T47D (cell line): ENCODE measurements around the gene UFD1.

ENCODE experiments used
- DNase-seq, 2 experiments: peaks; one replicate each; pipeline versions ENCODE4 v3.0.0 to v3.0.0-alpha.2; 2011 to 2012; ENCODE audit warnings: low read depth in 1 of 2, low spot score in 1 of 2
- JUND ChIP-seq: IDR thresholded peaks from 2 replicates; pipeline ENCODE4 v1.6.1; 2012; ENCODE audit warnings: low read depth
- in situ Hi-C: cut with HindIII; loops from 2 replicates; pipeline ENCODE4 v1.10.0; 2016; ENCODE audit warnings: low sequenced_read_pairs, low pct_unique_long_range_greater_than_20kb

Gene UFD1

DNA sequence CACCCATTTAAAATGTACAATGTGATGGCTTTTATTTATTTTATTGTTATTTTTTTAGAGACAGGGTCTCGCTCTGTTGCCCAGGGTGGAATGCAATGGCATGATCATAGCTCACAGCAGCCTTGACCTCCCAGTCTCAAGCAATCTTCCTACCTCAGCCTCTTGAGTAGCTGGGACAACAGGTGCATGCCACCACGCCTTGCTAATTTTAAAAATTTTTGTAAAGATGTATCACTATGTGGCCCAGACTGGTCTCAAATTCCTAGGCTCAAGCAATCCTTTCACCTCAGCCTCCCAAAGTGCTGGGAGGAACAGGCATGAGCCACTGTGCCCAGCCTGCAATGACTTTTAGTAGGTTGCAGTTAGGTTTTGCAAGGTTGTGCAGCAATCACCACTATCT, 30.9 kb upstream of the UFD1 start:
- in situ Hi-C loops = no loop called here
- TF ChIP-seq JUND = no peak

DNA sequence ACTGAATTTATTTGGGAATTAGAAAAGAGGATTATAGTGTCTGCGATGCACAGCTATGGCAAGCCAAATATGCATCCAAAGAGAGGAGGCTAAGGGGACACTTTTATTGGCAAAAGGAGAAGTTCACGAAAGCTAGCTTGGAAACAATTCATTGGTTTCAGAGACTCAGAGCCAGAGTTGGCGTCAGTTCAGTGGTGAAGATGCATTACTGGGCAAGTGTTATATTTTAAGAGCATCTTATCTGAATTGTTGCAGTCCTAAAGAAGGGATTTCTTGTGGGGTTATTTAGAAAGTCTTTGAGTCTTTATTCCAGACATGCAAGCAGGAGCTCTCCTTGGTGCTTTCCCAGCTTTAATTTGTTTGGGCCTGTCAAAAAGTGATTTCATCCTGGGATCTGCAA, 30.2 kb upstream of the UFD1 start:
- DNase-seq = no peak
- in situ Hi-C loops = no loop called here
- TF ChIP-seq JUND = no peak

More for the DNA sequence above, 30.9 kb upstream of the UFD1 start:
- no peak for DNase-seq

DNA sequence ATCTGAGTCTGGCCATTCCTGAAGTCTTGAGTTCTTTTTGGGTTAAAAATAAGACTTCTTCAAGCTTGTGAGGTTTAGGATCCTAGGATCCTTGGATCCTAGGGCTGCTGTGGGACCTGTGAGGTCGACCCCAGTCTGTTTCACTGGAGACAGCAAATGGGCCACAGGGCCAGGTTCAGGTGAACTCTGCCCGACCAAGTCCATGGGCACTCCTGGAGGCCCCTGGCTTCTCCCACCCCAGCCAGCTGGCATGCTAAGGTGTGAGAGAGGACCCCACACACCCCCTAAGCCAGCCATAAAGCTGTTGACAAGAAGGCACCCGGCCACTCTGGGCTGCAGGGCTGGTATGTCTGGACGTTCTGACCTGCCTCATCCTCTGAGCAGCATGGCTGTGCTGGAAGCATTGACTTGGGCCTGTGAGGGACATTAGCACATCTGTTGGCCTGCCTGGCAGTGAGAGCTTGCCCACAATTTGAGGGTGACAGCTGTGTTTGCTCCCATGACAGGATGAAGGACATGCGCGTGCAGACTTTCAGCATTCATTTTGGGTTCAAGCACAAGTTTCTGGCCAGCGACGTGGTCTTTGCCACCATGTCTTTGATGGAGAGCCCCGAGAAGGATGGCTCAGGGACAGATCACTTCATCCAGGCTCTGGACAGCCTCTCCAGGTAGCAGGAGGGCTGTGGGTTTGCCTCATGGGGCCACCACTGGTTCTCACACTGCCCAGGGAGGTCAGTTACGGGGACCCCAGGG, 29.2 kb upstream of the UFD1 start:
- no peak for DNase-seq
- in situ Hi-C loops = no loop called here
- no peak for TF ChIP-seq JUND

DNA sequence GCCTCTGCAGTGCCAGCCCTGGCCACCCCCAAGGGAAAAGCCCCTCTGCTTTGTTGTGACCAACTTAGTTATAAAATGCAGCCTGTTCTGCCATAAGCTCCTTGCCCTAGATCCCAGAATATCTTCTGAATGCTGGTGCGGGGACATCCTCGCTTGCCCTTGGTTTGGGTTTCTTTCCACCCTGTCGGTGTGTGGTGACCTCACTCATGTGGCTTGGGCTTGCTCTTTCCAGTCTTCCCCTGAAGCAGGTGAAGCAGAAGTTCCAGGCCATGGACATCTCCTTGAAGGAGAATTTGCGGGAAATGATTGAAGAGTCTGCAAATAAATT, 28.5 kb upstream of the UFD1 start:
- in situ Hi-C loops = no loop called here
- no peak for TF ChIP-seq JUND
- DNase-seq = no peak

DNA sequence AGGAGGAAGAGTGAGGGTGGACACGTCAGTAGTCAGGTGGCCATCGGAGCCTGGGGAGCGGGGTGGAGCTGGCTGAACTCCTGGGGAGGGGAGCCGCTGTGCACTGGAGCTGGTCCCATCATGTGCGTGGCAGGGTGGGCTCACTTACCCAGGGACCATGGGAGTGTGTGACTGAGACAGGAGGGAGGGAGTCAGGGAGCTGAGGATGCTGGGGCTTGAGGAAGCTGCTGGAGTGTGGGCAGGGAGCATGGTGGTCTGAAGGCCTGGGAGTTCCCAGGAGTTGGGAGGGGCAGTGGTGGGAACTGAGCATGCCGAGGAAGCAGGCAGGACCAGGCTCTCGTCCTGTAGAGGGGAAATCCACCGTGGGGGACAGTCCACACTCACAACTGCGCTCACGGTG, 27.2 kb upstream of the UFD1 start:
- in situ Hi-C loops = no loop called here
- no peak for TF ChIP-seq JUND
- DNase-seq = no peak

DNA sequence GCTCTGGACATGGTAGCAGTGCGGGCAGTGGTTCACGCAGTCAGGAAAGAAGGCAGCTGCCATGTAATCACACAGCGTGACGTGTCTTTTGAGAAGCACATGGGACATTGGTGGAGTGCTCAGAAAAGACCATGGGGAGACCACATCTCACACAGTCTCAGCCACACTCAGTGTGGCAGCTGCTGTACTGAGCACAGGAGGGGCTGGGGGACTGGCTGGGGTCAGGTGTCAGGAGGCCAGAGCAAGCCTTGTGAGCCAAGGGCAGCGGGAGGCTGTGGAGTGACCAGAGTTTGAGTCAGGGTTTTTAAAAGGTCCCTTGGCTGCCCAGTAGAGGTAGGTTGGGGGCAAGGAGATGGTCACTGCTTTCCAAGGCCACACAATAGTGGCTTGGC, 26.7 kb upstream of the UFD1 start:
- no peak for DNase-seq
- in situ Hi-C loops = no loop called here
- no peak for TF ChIP-seq JUND

DNA sequence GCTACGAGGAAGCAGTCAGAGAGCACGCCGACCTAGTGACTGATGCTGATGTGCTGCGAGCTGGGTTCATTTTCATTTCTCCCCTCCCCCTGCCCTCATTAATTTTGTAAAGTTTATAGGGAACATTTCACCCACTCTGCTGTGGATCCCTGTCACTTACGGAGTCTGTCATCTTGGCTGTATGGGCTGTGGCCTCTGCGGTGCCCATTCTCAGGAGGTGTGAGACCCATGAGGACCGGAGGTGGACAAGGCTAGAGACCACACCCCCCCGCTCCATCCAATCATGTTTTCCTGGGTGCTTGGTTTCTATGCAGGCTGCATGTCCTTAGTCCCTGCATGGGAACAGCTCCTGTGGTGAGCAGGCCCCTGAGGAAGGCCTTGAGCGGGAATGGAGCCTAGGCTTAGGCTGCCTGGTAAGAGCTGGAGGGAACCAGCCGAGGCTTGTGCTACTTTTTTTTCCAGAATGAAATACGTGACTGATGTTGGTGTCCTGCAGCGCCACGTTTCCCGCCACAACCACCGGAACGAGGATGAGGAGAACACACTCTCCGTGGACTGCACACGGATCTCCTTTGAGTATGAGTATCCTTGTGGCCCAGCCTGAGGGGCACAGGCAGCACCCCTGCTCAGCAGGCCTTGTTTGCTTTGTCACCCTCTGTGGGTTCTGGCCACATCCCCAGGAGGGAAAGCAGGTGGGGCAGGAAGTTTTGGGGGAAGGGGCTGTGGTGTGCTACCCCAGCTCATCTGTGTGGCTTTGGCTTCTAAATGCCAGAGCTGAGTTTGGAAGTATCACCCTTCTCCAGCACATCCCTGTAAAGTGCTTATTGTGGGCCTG, 26.1 kb upstream of the UFD1 start:
- TF ChIP-seq JUND = no peak
- DNase-seq = no peak
- in situ Hi-C loops = no loop called here

DNA sequence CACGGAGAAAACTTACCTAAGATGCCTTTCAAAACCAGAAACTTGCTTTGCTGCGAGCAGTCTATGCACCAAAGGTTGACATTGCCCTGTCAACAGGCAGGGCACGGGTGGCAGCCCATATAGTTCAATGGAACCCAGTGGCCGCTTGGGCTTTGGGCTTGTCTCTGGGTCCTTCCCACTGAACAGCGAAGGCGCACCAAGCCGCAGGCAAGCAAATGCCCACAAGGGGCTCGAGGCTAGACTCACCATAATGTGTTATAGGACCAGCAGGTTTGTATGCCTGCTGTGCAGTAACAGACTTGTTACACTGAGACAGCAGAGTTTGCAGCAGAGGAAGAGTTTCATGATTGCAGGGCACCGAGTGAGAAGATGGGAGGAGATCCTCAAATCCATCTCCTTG, 24.9 kb upstream of the UFD1 start:
- in situ Hi-C loops = no loop called here
- no peak for DNase-seq
- TF ChIP-seq JUND = no peak

DNA sequence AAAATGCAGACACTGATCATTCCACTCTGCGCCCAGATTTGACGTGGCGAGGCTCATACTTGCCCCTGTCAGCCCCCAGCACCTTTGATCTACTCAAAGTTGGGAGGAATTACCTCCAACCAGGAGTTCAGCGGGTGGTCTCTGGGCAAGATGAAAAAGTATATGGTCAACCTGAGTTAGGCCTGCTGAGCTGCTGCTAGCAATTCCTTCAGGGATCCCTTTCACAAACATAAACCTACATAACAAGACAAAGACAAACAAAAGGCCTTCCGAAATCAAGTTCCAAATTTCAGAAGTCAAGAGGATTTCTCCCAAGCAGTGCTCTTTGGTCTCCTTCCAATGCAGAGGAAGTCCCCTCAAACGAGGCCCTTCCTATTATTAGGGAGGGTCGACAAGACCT, 24.4 kb upstream of the UFD1 start:
- TF ChIP-seq JUND = no peak
- in situ Hi-C loops = no loop called here
- no peak for DNase-seq

DNA sequence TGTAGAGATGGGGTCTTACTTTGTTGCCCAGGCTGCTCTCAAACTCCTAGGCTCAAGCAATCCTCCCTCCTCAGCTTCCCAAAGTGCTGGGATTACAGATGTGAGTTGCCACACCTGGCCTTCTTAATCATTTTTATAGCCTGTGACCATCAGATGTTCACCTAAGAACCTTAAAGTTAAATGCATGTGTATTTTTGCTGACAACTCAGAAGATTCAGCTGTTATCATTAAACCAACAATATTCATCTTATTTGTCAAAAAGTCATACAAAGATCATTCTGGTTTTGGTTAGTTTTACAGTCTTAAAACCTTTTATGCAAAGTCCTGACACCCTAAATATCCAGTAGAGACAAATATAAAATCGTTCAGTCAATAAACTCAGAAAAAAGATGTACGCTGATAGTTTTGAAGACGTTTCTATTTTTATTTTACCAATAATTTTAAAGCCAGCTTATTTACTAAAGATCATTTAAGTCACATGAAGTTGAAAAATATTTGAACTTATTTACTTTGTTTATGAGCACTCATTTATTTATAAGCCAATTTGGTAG, 23.0 kb upstream of the UFD1 start:
- DNase-seq = no peak
- no peak for TF ChIP-seq JUND
- in situ Hi-C loops = no loop called here

DNA sequence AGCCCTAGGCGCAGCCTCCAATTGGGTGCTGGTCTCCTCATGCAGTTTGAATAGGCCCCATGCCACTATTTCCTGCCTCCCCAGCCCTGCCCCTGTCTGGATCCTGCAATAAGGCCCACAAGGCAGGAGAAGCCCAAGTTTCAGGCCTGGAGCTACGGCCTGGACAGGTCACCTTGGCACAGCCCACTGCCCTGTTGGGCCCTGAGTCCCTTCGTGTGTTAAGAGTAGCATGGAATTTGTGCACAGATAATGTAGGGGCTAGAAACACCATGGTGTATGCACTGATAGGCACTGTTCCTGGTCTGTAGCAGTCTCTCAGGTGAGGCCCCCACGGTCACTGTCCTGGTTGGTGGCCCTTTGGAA, 20.9 kb upstream of the UFD1 start:
- DNase-seq = no peak
- no peak for TF ChIP-seq JUND
- in situ Hi-C loops = no loop called here

DNA sequence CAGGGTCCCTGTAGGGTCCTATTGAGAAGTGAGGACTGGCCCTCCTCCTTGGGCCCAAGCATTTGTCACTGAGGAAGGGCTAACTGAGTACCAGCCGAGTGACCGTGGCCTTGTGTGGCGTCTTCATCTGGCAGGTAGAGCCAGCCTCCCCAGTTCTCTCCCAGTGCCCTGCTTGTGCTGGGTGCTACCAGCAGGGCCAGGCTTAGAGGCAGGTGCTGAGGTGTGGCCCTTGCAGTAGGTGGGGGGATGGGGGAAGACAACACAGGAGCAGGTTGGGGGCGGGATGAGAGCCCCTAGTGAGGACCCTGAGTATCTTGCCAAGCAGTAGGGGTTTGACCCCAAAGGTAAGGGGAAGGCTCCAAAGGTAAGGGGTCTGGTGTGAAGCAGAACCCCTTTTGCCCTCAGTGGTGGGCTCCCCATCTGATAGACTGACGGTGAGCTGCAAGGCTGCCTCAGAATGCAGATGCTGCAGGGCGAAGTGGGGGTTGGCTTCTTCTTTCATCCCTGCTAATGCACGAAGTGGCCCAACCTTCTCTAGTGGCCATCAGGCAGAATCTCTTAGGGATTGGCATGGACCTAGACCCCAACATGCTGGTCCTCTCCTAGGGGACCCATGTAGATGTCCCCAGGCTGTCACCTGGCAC, 20.4 kb upstream of the UFD1 start:
- in situ Hi-C loops = no loop called here
- no peak for TF ChIP-seq JUND
- no peak for DNase-seq

DNA sequence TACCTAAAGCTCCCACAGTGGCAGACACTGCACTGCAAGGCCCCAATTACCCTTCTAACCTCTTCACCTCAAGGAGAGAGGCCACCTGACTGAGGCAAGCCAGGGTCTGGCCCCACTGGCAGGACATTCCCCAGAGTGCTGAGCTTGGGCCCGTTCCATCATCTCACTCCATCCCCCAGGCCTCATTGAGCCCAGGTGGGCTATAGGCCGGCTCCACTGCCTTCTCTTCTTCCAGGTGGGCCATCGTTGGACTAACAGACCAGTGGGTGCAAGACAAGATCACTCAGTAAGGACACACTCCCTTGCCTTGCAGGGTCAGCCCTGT, 19.8 kb upstream of the UFD1 start:
- in situ Hi-C loops = no loop called here
- no peak for TF ChIP-seq JUND
- no peak for DNase-seq
